Natural killer cell (primary cell): ENCODE measurements around the gene LCP2. TPM values are rescaled to one million over a fixed set of nuclear protein-coding genes. Genes with fewer than 3 reads are reported as not detected.

Source experiments
- ATAC-seq, 3 donors: fragments of 150-1000 bp in 2 of 3; fragments of 200-7000 bp in 1 of 3; cut with Tn5 transposase; 1 replicate in 1 of 3; 2 replicates in 2 of 3; pipeline ENCODE4 v1.10.0; 2021; ENCODE audit warnings: mild to moderate bottlenecking in 2 of 3, moderate library complexity in 2 of 3
- DNase-seq, 2 donors: peaks; one replicate each; pipeline versions ENCODE4 v3.0.0 to v3.0.0-alpha.2; 2013 to 2021; ENCODE audit warnings: mixed read lengths in 1 of 2
- H3K27ac ChIP-seq: one replicate; pipeline ENCODE4 v1.5.1; 2013; ENCODE audit warnings: mild to moderate bottlenecking, low read length
- H3K27me3 ChIP-seq: one replicate; pipeline ENCODE4 v1.6.1; 2013; ENCODE audit warnings: low read length; ENCODE audit not compliant: control insufficient read depth, insufficient read depth
- H3K36me3 ChIP-seq: one replicate; pipeline ENCODE4 v1.6.1; 2013; ENCODE audit warnings: low read length; ENCODE audit not compliant: control insufficient read depth, insufficient read depth
- H3K4me1 ChIP-seq: one replicate; pipeline ENCODE4 v1.6.1; 2013; ENCODE audit warnings: low read length; ENCODE audit not compliant: control insufficient read depth, insufficient read depth
- H3K4me3 ChIP-seq: one replicate; pipeline ENCODE4 v1.5.1; 2013; ENCODE audit warnings: low read length
- H3K9me3 ChIP-seq: one replicate; pipeline ENCODE4 v1.6.1; 2013; ENCODE audit warnings: low read length; ENCODE audit not compliant: control insufficient read depth, insufficient read depth
- H3K27ac Mint-ChIP-seq, 2 donors: one replicate each; pipeline ENCODE4 v1.8.0; 2022; ENCODE audit warnings: mild to moderate bottlenecking in 2 of 2, mixed read lengths in 2 of 2, moderate library complexity in 1 of 2
- H3K27me3 Mint-ChIP-seq, 2 donors: one replicate each; pipeline ENCODE4 v1.8.0; 2022; ENCODE audit warnings: low read depth in 2 of 2, mixed read lengths in 2 of 2
- H3K36me3 Mint-ChIP-seq: one replicate; pipeline ENCODE4 v1.8.0; 2022; ENCODE audit warnings: mixed read lengths
- H3K4me1 Mint-ChIP-seq, 2 donors: one replicate each; pipeline ENCODE4 v1.8.0; 2022; ENCODE audit warnings: mixed read lengths in 2 of 2
- H3K4me3 Mint-ChIP-seq: one replicate; pipeline ENCODE4 v1.8.0; 2022; ENCODE audit warnings: mild to moderate bottlenecking, moderate library complexity, mixed read lengths
- H3K9me3 Mint-ChIP-seq, 2 donors: one replicate each; pipeline ENCODE4 v1.8.0; 2022; ENCODE audit warnings: mixed read lengths in 2 of 2
- WGBS: methylation state at CpG from one replicate; pipeline ENCODE4 v1.1.7; 2013; ENCODE audit warnings: missing lambda C conversion rate; ENCODE audit not compliant: insufficient coverage; 5-methylcytosine and 5-hydroxymethylcytosine counted together
- intact Hi-C: fragments of 100-400 bp; cut with micrococcal nuclease; formaldehyde crosslinking; loops from one replicate; pipeline ENCODE4 v1.14.2; 2022
- total RNA-seq, 4 donors: library from RNA; stranded (reverse); fragments of 120-200 nt in 1 of 4; gene quantifications; one replicate each; pipeline versions ENCODE4 v1.2.3 to v1.2.4, GENCODE V29; 2013 to 2022
- TF ChIP-seq, protein P1 (sequence below): fragments of 200-600 bp; IDR thresholded peaks from one replicate; pipeline ENCODE4 v1.8.0; 2022; ENCODE audit warnings: antibody characterized with exemption

The LCP2 gene
- total RNA-seq, 3 donors from 2014 or later (not counting 1 experiment from before 2014, with no cell fraction given), result 376 to 488 (median 450) TPM

DNA sequence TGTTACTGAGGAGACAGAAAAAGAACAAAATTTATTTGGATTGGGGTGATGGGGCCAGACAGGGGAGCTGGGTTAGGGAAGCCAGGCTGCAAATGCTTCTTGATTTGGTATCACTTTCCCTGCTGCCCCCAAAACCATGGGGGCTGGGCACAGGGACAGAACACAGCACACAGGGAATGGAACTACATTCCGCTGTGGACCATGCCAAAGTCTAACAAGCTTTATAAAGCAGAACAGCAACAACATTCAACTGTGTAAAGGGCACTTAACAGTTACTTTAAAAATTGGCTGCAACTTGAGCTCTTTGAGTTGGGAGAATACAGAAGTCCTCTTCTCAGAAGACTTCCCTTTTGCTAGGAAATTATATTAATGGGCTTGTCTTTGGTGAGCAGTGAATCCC is 41.0 kb downstream of the LCP2 start:
- H3K4me1 Mint-ChIP-seq, result peaks cover 56 to 72% of the 10 kb centered on the region in 2 donors
- H3K36me3 Mint-ChIP-seq, result peaks cover 66% of the 10 kb centered on the region
- peaks cover 17% of the 10 kb centered on the region for H3K4me1 ChIP-seq

DNA sequence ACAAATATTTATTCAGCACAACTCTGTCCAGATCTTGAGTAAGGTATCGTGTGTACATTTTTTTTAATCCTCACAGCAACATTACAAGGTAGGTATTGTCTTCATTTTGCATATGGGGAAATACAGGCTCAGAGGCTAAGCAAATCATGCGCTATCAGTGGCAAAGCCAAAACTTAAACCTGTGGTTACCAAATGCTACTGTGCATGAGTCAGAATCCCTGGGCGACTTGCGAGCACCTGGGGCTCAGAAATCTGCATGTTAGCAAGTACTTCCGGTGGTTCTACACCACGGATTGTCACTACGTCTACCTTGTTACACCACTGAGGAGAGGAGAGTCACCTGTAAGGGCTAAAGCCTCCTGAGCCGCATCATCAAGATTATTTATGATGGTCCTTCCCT is 43.5 kb downstream of the LCP2 start:
- peak; percentile 83 to 91 (median 85) for ATAC-seq
- intact Hi-C loops, result loop anchor here (2.0 kb wide), 1 partner anchor 25 kb away; no protein-coding TSS in a partner anchor
- H3K4me1 Mint-ChIP-seq, result peaks cover 48 to 64% of the 10 kb centered on the region in 2 donors

More for the DNA sequence above, 41.0 kb downstream of the LCP2 start:
- Histone ChIP-seq H3K36me3 (peaks cover 99% of the 10 kb centered on the region), H3K9me3 (no peaks in the 10 kb centered on the region), H3K27ac (no peak overlapping the region), H3K27me3 (no peaks in the 10 kb centered on the region), H3K4me3 (no peak overlapping the region)
- TF ChIP-seq, protein P1, sequence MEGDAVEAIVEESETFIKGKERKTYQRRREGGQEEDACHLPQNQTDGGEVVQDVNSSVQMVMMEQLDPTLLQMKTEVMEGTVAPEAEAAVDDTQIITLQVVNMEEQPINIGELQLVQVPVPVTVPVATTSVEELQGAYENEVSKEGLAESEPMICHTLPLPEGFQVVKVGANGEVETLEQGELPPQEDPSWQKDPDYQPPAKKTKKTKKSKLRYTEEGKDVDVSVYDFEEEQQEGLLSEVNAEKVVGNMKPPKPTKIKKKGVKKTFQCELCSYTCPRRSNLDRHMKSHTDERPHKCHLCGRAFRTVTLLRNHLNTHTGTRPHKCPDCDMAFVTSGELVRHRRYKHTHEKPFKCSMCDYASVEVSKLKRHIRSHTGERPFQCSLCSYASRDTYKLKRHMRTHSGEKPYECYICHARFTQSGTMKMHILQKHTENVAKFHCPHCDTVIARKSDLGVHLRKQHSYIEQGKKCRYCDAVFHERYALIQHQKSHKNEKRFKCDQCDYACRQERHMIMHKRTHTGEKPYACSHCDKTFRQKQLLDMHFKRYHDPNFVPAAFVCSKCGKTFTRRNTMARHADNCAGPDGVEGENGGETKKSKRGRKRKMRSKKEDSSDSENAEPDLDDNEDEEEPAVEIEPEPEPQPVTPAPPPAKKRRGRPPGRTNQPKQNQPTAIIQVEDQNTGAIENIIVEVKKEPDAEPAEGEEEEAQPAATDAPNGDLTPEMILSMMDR, result no peak
- intact Hi-C loops, result no loop called here
- H3K27me3 Mint-ChIP-seq, result no peaks in the 10 kb centered on the region
- no peaks in the 10 kb centered on the region for H3K9me3 Mint-ChIP-seq
- DNase-seq (no peak), ATAC-seq (no peak)
- 100% methylated on average over 1 of the region's 1 CpG for WGBS
- peak overlapping the region; percentile 84 to 88 for H3K27ac Mint-ChIP-seq
- H3K4me3 Mint-ChIP-seq, result no peak overlapping the region

DNA sequence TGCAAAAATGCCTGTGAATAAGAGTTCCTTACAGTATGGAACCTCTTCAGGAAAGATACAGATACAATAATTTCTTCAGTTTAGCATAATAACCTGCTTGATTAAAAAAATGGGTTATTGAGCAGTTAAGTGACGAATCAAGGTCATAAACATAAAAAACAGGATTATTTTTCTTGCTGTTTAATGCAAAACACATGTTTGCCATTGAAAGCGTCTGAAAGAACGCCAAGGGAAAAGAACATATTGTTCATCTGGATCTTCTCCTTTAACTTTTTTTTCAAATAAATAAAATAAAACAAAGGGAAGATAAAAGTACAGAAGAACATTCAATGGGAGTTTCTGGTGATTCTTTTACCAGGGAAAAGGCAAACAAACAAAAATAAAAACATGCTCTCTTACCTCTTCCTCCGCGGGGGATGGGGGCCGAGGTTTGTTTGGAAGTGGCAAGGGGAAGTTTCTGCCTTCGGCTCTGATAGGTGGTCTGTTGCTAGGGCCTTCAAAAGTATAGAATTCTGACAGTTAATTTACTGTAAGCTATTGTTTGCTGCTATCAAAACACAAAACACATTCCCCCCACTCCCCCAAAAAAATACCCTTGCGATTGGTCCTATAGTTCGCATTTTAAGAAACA is 44.7 kb downstream of the LCP2 start:
- H3K27me3 ChIP-seq, result no peaks in the 10 kb centered on the region
- no peaks in the 10 kb centered on the region for H3K27me3 Mint-ChIP-seq
- no peak overlapping the region for H3K4me3 Mint-ChIP-seq
- H3K9me3 ChIP-seq, result no peaks in the 10 kb centered on the region
- intact Hi-C loops, result no loop called here
- H3K27ac Mint-ChIP-seq, result peak overlapping the region; percentile 73 to 84
- ATAC-seq (no peak), DNase-seq (no peak)
- H3K27ac ChIP-seq, result no peak overlapping the region
- no peaks in the 10 kb centered on the region for H3K9me3 Mint-ChIP-seq
- peaks cover 13% of the 10 kb centered on the region for H3K4me1 ChIP-seq
- TF ChIP-seq, protein P1, result no peak
- no peak overlapping the region for H3K4me3 ChIP-seq
- peaks cover 98% of the 10 kb centered on the region for H3K36me3 ChIP-seq
- H3K36me3 Mint-ChIP-seq, result peaks cover 55% of the 10 kb centered on the region
- H3K4me1 Mint-ChIP-seq, result peaks cover 53 to 54% of the 10 kb centered on the region in 2 donors
- WGBS, result 95% methylated on average over 5 of the region's 9 CpGs

More for the DNA sequence above, 43.5 kb downstream of the LCP2 start:
- Mint-ChIP-seq H3K27ac (peak overlapping the region; percentile 73 to 84), H3K27me3 (no peaks in the 10 kb centered on the region), H3K36me3 (peaks cover 58% of the 10 kb centered on the region), H3K9me3 (no peaks in the 10 kb centered on the region), H3K4me3 (no peak overlapping the region)
- H3K36me3 ChIP-seq, result peaks cover 98% of the 10 kb centered on the region
- DNase-seq, result peak in 1 of 2 donors; percentile 88
- H3K4me1 ChIP-seq, result peaks cover 13% of the 10 kb centered on the region
- no peak overlapping the region for H3K4me3 ChIP-seq
- peak overlapping the region; percentile 54 for H3K27ac ChIP-seq
- TF ChIP-seq, protein P1, result no peak
- H3K27me3 ChIP-seq, result no peaks in the 10 kb centered on the region
- WGBS, result 42% methylated on average over 7 of the region's 8 CpGs
- H3K9me3 ChIP-seq, result no peaks in the 10 kb centered on the region
